ENCODE measurements around the gene DNLZ. TPM values are rescaled to one million over a fixed set of nuclear protein-coding genes. Genes with fewer than 3 reads are reported as not detected.

Gene DNLZ
- total and polyA plus RNA-seq, 11 donors = 21.3 to 67.8 (median 33.6) TPM

- Histone ChIP-seq H3K4me1 (peaks cover 0 to 67% (median 46%) of the 10 kb centered on the region in 12 donors), H3K36me3 (peaks cover 0 to 21% (median 5%) of the 10 kb centered on the region in 9 donors), H3K4me3 (peak overlapping the region in 5 of 12 donors; percentile 50 to 58 (median 55)), H3K27ac (peak overlapping the region; percentile 74 to 99 (median 92)), H3K27me3 (no peaks in the 10 kb centered on the region), H3K9me3 (no peaks in the 10 kb centered on the region)
- intact Hi-C loops (cut with DNase I) = loop anchor here in 4 of 10 donors (1.0 to 2.0 kb wide), 3 partner anchors 21 to 57 kb away; partner anchors contain the start of gene DNLZ (in 3 of the 4)
- DNase-seq = no peak
- no peak for ATAC-seq
- no peak for TF ChIP-seq CTCF (IDR thresholded peaks at IDR 0.05)
- no peak for TF ChIP-seq POLR2A (IDR thresholded peaks at IDR 0.05)
- WGBS, 4 donors = 65 to 81% (median 76%) methylated on average over 5 to 10 of the region's 10 CpGs
These were observed 21.8 kb downstream of the DNLZ start for GRCh38 chr9:136341769-136342168.

- peak; percentile 42 to 51 (median 45) for ATAC-seq
- peak overlapping the region; percentile 74 to 99 (median 92) for H3K27ac ChIP-seq
These were observed 22.4 kb downstream of the DNLZ start for GRCh38 chr9:136341042-136341655.

GRCh38 chr9:136340356-136341041 is 23.0 kb downstream of the DNLZ start:
- peaks cover 0 to 30% (median 8%) of the 10 kb centered on the region in 9 donors for H3K36me3 ChIP-seq
- H3K27ac ChIP-seq = peak overlapping the region in 10 of 12 donors; percentile 85 to 99 (median 92)
- DNase-seq = no peak
- intact Hi-C loops (cut with DNase I) = loop anchor here in 1 of 10 donors (2.0 kb wide), 1 partner anchor 58 kb away; no protein-coding TSS in a partner anchor
- ATAC-seq = no peak
- no peaks in the 10 kb centered on the region for H3K9me3 ChIP-seq
- 94 to 97% (median 95%) methylated on average over 21 to 28 of the region's 28 CpGs for WGBS, 4 donors
- no peak overlapping the region for H3K4me3 ChIP-seq
- no peaks in the 10 kb centered on the region for H3K27me3 ChIP-seq
- TF ChIP-seq CTCF (IDR thresholded peaks at IDR 0.05) = no peak
- no peak for TF ChIP-seq POLR2A (IDR thresholded peaks at IDR 0.05)
- H3K4me1 ChIP-seq = peaks cover 0 to 56% (median 35%) of the 10 kb centered on the region in 12 donors

More at GRCh38 chr9:136341042-136341655, 22.4 kb downstream of the DNLZ start:
- peaks cover 0 to 62% (median 40%) of the 10 kb centered on the region in 12 donors for H3K4me1 ChIP-seq
- intact Hi-C loops (cut with DNase I) = loop anchor here in 1 of 10 donors (2.0 kb wide), 1 partner anchor 58 kb away; no protein-coding TSS in a partner anchor
- WGBS, 4 donors = 56 to 78% (median 72%) methylated on average over 15 to 18 of the region's 18 CpGs
- DNase-seq = peak in 2 of 5 donors; percentile 81 to 90
- no peak overlapping the region for H3K4me3 ChIP-seq
- no peaks in the 10 kb centered on the region for H3K27me3 ChIP-seq
- H3K9me3 ChIP-seq = no peaks in the 10 kb centered on the region
- H3K36me3 ChIP-seq = peaks cover 0 to 27% (median 8%) of the 10 kb centered on the region in 9 donors
- TF ChIP-seq CTCF (IDR thresholded peaks at IDR 0.05) = no peak
- TF ChIP-seq POLR2A (IDR thresholded peaks at IDR 0.05) = no peak

GRCh38 chr9:136339958-136340310 is 23.6 kb downstream of the DNLZ start:
- peak overlapping the region in 3 of 12 donors; percentile 2 to 94 (median 92) for H3K27ac ChIP-seq
- H3K27me3 ChIP-seq = no peaks in the 10 kb centered on the region
- intact Hi-C loops (cut with DNase I) = loop anchor here in 8 of 10 donors (1.0 to 10.0 kb wide), 5 partner anchors 57 to 65 kb away; partner anchors contain the start of gene SNAPC4 (in 6 of the 8)
- no peak for ATAC-seq
- no peaks in the 10 kb centered on the region for H3K9me3 ChIP-seq
- WGBS, 4 donors = 87 to 94% (median 92%) methylated on average over 11 to 12 of the region's 12 CpGs
- DNase-seq = no peak
- no peak overlapping the region for H3K4me3 ChIP-seq
- H3K4me1 ChIP-seq = peaks cover 0 to 50% (median 29%) of the 10 kb centered on the region in 12 donors
- TF ChIP-seq POLR2A (IDR thresholded peaks at IDR 0.05) = no peak
- no peak for TF ChIP-seq CTCF (IDR thresholded peaks at IDR 0.05)
- H3K36me3 ChIP-seq = peaks cover 0 to 33% (median 8%) of the 10 kb centered on the region in 9 donors

All from heart left ventricle (tissue), 16 donors.